GM12891 (cell line): ENCODE measurements around the gene SDK1.

Experiments used
- DNase-seq: peaks from one replicate; pipeline ENCODE4 v3.0.0; 2011; ENCODE audit warnings: low spot score; ENCODE audit not compliant: insufficient read length
- FAIRE-seq: peaks from 2 replicates; lab custom pipeline; 2011; peaks lifted over from hg19 to GRCh38; lab: Jason Lieb, UNC
- PAX5 ChIP-seq: IDR thresholded peaks from 2 replicates; pipeline ENCODE4 v1.6.1; 2011; ENCODE audit warnings: low read length, moderate library complexity, mild to moderate bottlenecking; ENCODE audit not compliant: insufficient read depth, severe bottlenecking
- POLR2A ChIP-seq: IDR thresholded peaks from 2 replicates; pipeline ENCODE4 v1.6.1; 2011; ENCODE audit warnings: low read depth, low read length, control low read depth
- POLR2AphosphoS5 ChIP-seq: IDR thresholded peaks from 2 replicates; pipeline ENCODE4 v1.6.1; 2011; ENCODE audit warnings: low read depth, low read length, control low read depth
- POU2F2 ChIP-seq: IDR thresholded peaks from 2 replicates; pipeline ENCODE4 v1.6.1; 2011; ENCODE audit warnings: low read depth, mild to moderate bottlenecking, control low read depth, low read length, moderate library complexity
- SPI1 ChIP-seq: IDR thresholded peaks from 2 replicates; pipeline ENCODE4 v1.6.1; 2011; ENCODE audit warnings: low read depth, low read length, control low read depth
- TAF1 ChIP-seq: IDR thresholded peaks from 2 replicates; pipeline ENCODE4 v1.6.1; 2011; ENCODE audit warnings: low read depth, low read length, control low read depth

The SDK1 gene

DNA sequence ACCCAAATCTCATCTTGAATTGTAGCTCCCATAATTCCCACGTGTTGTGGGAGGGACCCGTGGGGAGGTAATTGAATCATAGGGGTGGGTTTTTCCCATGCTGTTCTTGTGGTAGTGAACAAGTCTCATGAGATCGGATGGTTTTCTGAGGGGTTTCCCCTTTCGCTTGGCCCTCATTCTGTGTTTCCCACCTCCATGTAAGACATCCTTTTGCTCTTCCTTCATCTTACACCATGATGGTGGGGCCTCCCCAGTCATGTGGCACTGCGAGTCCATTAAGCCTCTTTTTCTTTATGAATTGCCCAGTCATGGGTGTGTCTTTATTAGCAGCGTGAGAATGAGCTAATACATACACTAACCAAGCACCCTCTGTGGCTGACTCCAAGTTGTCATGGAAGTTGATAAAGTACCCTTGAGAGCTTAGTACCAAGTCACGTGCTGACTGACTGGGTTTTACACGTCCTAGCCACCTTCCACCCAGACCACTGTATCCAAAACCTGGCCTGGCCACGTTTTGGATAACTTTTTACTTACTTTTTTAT is 614.4 kb downstream of the SDK1 start:
- TF ChIP-seq POLR2AphosphoS5 (no peak), POU2F2 (no peak), POLR2A (no peak), TAF1 (no peak), SPI1 (no peak), PAX5 (no peak)
- DNase-seq (no peak), FAIRE-seq (no peak)

DNA sequence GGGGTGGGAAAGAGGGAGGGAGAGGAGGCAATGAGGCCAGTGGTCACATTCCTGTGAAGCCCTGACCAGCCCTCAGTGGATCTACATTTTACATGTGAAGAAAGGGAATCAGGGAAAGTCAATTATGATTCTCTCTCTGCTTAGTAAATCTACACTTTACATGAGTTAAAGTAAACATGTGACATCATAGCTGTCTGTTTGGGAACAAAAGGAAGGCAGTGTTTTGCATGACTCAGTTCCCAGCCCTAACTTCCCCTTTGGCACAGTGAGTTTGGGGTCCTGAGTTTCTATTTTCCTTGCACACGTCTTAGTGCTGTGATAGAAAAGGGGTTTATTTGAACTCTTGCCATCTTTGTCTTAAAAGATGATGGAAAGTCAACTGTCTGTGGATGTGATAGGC is 615.1 kb downstream of the SDK1 start:
- FAIRE-seq (no peak), DNase-seq (no peak)

DNA sequence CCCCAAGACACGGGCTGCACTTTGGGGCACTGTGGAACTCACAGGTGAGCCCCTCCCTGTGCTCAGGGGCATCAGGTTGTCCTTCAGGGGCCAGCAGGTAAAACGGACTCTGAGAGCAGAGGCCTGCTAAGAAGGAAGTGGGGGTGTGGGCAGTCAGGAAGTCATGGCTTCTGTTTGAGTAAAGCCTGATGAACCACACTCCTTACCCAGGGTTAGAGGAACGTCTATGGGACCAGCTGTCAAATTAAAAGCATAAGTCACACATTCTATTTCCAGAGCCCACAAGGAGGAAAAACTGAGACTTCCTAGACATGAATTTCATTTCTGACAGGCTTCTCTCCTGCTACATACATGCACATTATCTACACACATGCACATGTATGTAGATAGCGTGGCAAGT is 616.4 kb downstream of the SDK1 start:
- DNase-seq (no peak), FAIRE-seq (no peak)
- TF ChIP-seq TAF1 (no peak), POLR2A (no peak), SPI1 (no peak), PAX5 (no peak), POLR2AphosphoS5 (no peak), POU2F2 (no peak)

More for the DNA sequence above, 615.1 kb downstream of the SDK1 start:
- no peak for TF ChIP-seq POLR2A
- no peak for TF ChIP-seq PAX5
- TF ChIP-seq POLR2AphosphoS5: no peak
- no peak for TF ChIP-seq SPI1
- TF ChIP-seq TAF1: no peak
- TF ChIP-seq POU2F2: no peak

DNA sequence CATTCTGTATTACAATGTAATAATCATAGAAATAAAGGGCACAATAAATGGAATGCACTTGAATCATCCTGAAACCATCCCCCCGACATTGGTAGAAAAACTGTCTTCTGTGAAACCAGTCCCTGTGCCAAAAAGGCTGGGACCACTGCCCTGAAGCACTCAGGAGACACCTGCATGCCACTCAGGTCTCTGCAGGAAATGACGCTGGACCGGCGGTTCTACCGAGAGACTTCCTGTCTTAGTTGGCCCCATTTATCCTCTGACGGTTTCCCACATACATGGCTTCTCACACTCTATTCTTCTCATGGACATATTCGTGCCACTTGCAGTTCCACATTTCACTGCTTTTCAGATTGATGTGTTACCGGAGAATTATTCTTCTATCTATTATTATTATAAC is 617.5 kb downstream of the SDK1 start:
- DNase-seq: no peak
- FAIRE-seq: no peak
- no peak for TF ChIP-seq POU2F2
- TF ChIP-seq POLR2AphosphoS5: no peak
- TF ChIP-seq SPI1: no peak
- TF ChIP-seq TAF1: no peak

GRCh38 chr7:3922175-3922635 is 621.2 kb downstream of the SDK1 start:
- TF ChIP-seq POU2F2 (no peak), POLR2A (no peak), PAX5 (no peak), TAF1 (no peak), SPI1 (no peak), POLR2AphosphoS5 (no peak)
- FAIRE-seq (no peak), DNase-seq (no peak)

DNA sequence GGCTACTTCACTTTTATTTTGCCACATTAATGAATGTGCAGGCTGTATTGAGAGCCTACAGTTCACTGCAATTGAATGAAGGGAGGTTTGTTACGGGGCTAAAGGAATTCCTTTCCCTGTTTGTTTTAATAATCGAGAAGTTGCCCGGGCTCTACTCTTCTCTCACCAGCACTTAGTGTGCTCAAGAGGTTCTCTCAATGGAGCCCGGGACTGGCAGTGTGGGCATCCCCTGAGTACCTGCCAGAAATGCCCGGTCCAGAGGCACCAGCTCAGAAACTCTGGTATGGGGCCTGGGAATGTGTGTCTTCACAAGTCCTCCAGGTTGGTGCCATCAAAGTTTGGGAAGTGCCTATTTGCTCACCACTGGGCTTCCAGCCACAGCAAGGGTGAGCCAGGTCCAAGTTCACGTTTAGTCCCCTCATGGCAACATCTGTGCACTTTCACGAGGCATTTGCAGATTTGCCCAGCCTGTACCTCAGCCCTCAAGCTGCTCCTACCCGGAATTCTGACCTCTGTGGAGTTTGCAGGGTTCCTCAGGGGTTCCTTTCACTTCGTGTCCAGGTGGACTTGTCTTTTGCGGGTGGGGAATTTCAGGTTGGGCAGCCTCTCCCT is 622.4 kb downstream of the SDK1 start:
- FAIRE-seq (no peak), DNase-seq (no peak)
- TF ChIP-seq POU2F2 (no peak), SPI1 (no peak), POLR2AphosphoS5 (no peak), PAX5 (no peak), TAF1 (no peak), POLR2A (no peak)

DNA sequence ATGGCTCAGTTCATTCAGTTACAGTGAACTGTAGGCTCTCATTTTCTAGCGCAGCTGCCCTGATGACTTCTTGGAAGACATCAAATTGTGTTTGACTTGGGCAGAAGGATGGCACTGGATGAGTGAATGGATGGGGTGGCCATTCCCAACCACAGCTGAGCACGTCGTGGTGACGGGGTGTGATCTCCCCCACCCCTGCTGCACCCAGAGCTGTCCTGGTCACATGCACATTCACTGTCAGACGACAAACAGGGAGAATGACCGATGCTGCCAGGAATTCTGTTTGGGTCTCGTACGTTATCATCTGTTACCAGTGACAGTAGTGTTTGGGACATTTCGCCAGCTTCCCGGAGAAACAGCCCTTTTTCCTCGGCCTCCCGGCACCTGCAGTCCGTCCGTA is 623.2 kb downstream of the SDK1 start:
- FAIRE-seq: no peak
- no peak for DNase-seq
- TF ChIP-seq POLR2AphosphoS5 (no peak), POLR2A (no peak), POU2F2 (no peak), TAF1 (no peak), PAX5 (no peak), SPI1 (no peak)

- DNase-seq (no peak), FAIRE-seq (no peak)
- TF ChIP-seq SPI1 (no peak), PAX5 (no peak), POLR2AphosphoS5 (no peak), POLR2A (no peak)
Measured at GRCh38 chr7:3927446-3928110, 626.5 kb downstream of the SDK1 start.

- FAIRE-seq: no peak
- TF ChIP-seq POU2F2 (no peak), TAF1 (no peak), PAX5 (no peak), POLR2A (no peak), SPI1 (no peak), POLR2AphosphoS5 (no peak)
- DNase-seq: no peak
Measured at GRCh38 chr7:3928727-3929515, 627.9 kb downstream of the SDK1 start.
